Neural progenitor cell (in vitro differentiated cells): Measurements from ENCODE around the gene VWA8. TPM values are rescaled to one million over a fixed set of nuclear protein-coding genes. Genes with fewer than 3 reads are reported as not detected.

Experiments used
- DNase-seq: peaks from one replicate; pipeline ENCODE4 v3.0.0-alpha.2; 2016; ENCODE audit warnings: low spot score
- H2AFZ ChIP-seq: fragments of 200-600 bp; sonication (generic); replicated peaks from 2 replicates; pipeline ENCODE4 v1.6.1; 2016; ENCODE audit warnings: antibody characterized with exemption
- H3F3A ChIP-seq: fragments of 200-600 bp; sonication (generic); 2 replicates; pipeline ENCODE4 v1.6.1; 2016; ENCODE audit warnings: antibody characterized with exemption, low read depth
- H3K27ac ChIP-seq: fragments of 200-600 bp; sonication (generic); 2 replicates; pipeline ENCODE4 v1.5.1; 2016; ENCODE audit warnings: mild to moderate bottlenecking
- H3K27me3 ChIP-seq: fragments of 200-600 bp; sonication (generic); 2 replicates; pipeline ENCODE4 v1.6.1; 2016; ENCODE audit warnings: mild to moderate bottlenecking, moderate library complexity
- H3K36me3 ChIP-seq: fragments of 200-600 bp; sonication (generic); 2 replicates; pipeline ENCODE4 v1.5.1; 2016
- H3K4me1 ChIP-seq: fragments of 200-600 bp; sonication (generic); 2 replicates; pipeline ENCODE4 v1.6.1; 2016; ENCODE audit warnings: mixed run types
- H3K4me2 ChIP-seq: fragments of 200-600 bp; sonication (generic); 2 replicates; pipeline ENCODE4 v1.6.1; 2016
- H3K4me3 ChIP-seq: fragments of 200-600 bp; sonication (generic); 2 replicates; pipeline ENCODE4 v1.5.1; 2016
- H3K79me2 ChIP-seq: fragments of 200-600 bp; sonication (generic); 2 replicates; pipeline ENCODE4 v1.6.1; 2016; ENCODE audit warnings: low read depth
- H3K9ac ChIP-seq: fragments of 200-600 bp; sonication (generic); 2 replicates; pipeline ENCODE4 v1.6.1; 2016
- H3K9me3 ChIP-seq: fragments of 200-600 bp; sonication (generic); 2 replicates; pipeline ENCODE4 v1.5.1; 2016; ENCODE audit warnings: low read depth
- H4K20me1 ChIP-seq: fragments of 200-600 bp; sonication (generic); 2 replicates; pipeline ENCODE4 v1.6.1; 2016; ENCODE audit warnings: low read depth
- H3K27ac Mint-ChIP-seq: 3 replicates; pipeline ENCODE4 v1.8.0; 2021; ENCODE audit warnings: mixed read lengths
- H3K27me3 Mint-ChIP-seq: 2 replicates; pipeline ENCODE4 v1.8.0; 2022; ENCODE audit warnings: low read depth, mild to moderate bottlenecking, inconsistent platforms, moderate library complexity, mixed read lengths; ENCODE audit not compliant: insufficient read depth
- H3K36me3 Mint-ChIP-seq: 3 replicates; pipeline ENCODE4 v1.8.0; 2021; ENCODE audit warnings: mixed read lengths
- H3K4me1 Mint-ChIP-seq: 3 replicates; pipeline ENCODE4 v1.8.0; 2021; ENCODE audit warnings: mixed read lengths
- H3K4me3 Mint-ChIP-seq: 3 replicates; pipeline ENCODE4 v1.8.0; 2021; ENCODE audit warnings: mild to moderate bottlenecking, moderate library complexity, mixed read lengths
- H3K9me3 Mint-ChIP-seq: 3 replicates; pipeline ENCODE4 v1.8.0; 2020; ENCODE audit warnings: mixed read lengths
- EZH2 ChIP-seq: fragments of 200-600 bp; sonication (generic); IDR thresholded peaks from 2 replicates; pipeline ENCODE4 v1.6.1; 2017; ENCODE audit warnings: antibody characterized with exemption, mild to moderate bottlenecking, moderate library complexity
- EZH2phosphoT487 ChIP-seq: fragments of 200-600 bp; sonication (generic); IDR thresholded peaks from 2 replicates; pipeline ENCODE4 v1.6.1; 2017; ENCODE audit warnings: antibody characterized with exemption
- total RNA-seq: library from RNA; depleted of rRNA; stranded (reverse); fragments of >200 nt; gene quantifications from 2 replicates; pipeline ENCODE4 v1.2.3, GENCODE V29; 2015; ENCODE audit warnings: low replicate concordance
- TF ChIP-seq, protein P1 (sequence below): fragments of 200-600 bp; sonication (generic); IDR thresholded peaks from 2 replicates; pipeline ENCODE4 v1.5.1; 2017; ENCODE audit warnings: antibody characterized with exemption, mild to moderate bottlenecking

VWA8 gene
- total RNA-seq, 1 donor from 2014 or later, result 12.6 TPM

DNA sequence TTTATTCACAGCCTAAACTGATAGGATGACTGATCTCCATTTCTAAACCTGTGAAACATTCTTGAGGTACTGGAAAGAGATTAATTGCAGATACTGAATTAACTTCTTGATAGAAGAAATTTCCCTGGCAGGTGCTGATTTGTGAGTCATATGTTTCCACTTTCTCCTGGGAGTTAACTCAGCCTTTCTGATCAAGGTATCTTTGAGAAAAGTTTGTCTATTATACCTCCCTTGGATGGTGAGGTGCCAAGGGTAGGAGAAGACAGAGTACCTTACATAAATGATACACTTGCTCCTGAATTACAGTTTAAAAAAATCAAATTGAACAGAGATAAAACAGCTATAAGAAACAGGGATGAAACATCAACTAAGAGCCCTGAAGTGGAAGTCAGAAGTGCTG lies 380.6 kb downstream of the VWA8 start:
- Histone ChIP-seq H3K27ac (no peak overlapping the region), H2AFZ (no peak overlapping the region), H3K36me3 (no peaks in the 10 kb centered on the region), H3K27me3 (no peaks in the 10 kb centered on the region), H3K4me1 (peaks cover 5% of the 10 kb centered on the region), H3K9me3 (no peaks in the 10 kb centered on the region), H3K4me3 (no peak overlapping the region), H3F3A (no peaks in the 10 kb centered on the region), H4K20me1 (no peaks in the 10 kb centered on the region), H3K79me2 (no peaks in the 10 kb centered on the region), H3K4me2 (no peak overlapping the region), H3K9ac (no peak overlapping the region)
- TF ChIP-seq, protein P1, sequence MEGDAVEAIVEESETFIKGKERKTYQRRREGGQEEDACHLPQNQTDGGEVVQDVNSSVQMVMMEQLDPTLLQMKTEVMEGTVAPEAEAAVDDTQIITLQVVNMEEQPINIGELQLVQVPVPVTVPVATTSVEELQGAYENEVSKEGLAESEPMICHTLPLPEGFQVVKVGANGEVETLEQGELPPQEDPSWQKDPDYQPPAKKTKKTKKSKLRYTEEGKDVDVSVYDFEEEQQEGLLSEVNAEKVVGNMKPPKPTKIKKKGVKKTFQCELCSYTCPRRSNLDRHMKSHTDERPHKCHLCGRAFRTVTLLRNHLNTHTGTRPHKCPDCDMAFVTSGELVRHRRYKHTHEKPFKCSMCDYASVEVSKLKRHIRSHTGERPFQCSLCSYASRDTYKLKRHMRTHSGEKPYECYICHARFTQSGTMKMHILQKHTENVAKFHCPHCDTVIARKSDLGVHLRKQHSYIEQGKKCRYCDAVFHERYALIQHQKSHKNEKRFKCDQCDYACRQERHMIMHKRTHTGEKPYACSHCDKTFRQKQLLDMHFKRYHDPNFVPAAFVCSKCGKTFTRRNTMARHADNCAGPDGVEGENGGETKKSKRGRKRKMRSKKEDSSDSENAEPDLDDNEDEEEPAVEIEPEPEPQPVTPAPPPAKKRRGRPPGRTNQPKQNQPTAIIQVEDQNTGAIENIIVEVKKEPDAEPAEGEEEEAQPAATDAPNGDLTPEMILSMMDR, result no peak
- TF ChIP-seq EZH2phosphoT487 (no peak), EZH2 (no peak)
- no peak for DNase-seq
- peaks cover 5% of the 10 kb centered on the region for H3K4me1 Mint-ChIP-seq
- no peak overlapping the region for H3K27ac Mint-ChIP-seq
- H3K36me3 Mint-ChIP-seq, result peaks cover 27% of the 10 kb centered on the region
- no peaks in the 10 kb centered on the region for H3K27me3 Mint-ChIP-seq
- no peak overlapping the region for H3K4me3 Mint-ChIP-seq
- H3K9me3 Mint-ChIP-seq, result no peaks in the 10 kb centered on the region

DNA sequence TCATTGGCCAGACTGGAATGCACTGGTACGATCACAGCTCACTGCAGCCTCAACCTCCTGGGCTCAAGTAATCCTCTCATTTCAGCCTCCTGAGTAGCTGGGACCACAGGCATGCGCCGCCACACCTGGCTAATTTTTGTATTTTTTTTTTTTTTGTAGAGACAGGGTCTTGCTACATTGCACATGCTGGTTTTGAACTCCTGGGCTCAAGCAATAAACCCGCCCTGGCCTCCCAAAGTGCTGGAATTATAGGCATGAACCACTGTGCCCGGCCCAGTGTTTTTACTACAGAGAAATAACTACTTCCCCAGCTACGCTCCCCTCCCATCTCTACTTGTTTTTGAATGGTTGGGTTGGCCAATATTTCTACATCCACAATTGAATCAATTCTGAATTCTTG lies 381.0 kb downstream of the VWA8 start:
- Histone ChIP-seq H3K4me2 (no peak overlapping the region), H3K9ac (no peak overlapping the region), H3K79me2 (no peaks in the 10 kb centered on the region), H2AFZ (no peak overlapping the region), H3K4me1 (peaks cover 5% of the 10 kb centered on the region), H3K36me3 (no peaks in the 10 kb centered on the region), H3K4me3 (no peak overlapping the region), H4K20me1 (no peaks in the 10 kb centered on the region), H3F3A (no peaks in the 10 kb centered on the region), H3K27ac (no peak overlapping the region), H3K9me3 (no peaks in the 10 kb centered on the region), H3K27me3 (no peaks in the 10 kb centered on the region)
- peaks cover 1% of the 10 kb centered on the region for H3K9me3 Mint-ChIP-seq
- no peak overlapping the region for H3K27ac Mint-ChIP-seq
- H3K4me3 Mint-ChIP-seq, result no peak overlapping the region
- TF ChIP-seq EZH2phosphoT487 (no peak), EZH2 (no peak)
- peaks cover 29% of the 10 kb centered on the region for H3K36me3 Mint-ChIP-seq
- H3K4me1 Mint-ChIP-seq, result peaks cover 5% of the 10 kb centered on the region
- H3K27me3 Mint-ChIP-seq, result no peaks in the 10 kb centered on the region
- no peak for DNase-seq

DNA sequence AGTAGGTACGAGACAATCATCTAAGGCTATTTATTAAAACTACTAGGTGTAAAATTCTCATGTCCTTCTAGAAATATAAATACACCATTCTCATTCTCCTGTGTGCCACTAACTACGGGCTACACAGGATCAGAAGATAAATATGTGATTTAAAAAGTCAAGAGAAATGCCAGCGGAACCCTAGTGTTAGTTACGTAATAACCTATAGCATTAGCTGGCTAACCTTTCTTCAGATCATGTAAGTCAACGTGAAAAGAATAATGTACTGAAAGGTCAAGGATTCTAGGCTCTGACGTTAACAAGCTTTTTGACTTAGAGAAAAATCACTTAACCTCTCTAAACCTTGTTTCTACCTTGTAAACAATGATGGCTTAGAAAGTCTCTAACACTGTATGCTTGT lies 381.7 kb downstream of the VWA8 start:
- H3F3A ChIP-seq, result no peaks in the 10 kb centered on the region
- Mint-ChIP-seq H3K9me3 (peaks cover 8% of the 10 kb centered on the region), H3K27me3 (no peaks in the 10 kb centered on the region), H3K27ac (no peak overlapping the region), H3K36me3 (peaks cover 36% of the 10 kb centered on the region), H3K4me1 (peaks cover 5% of the 10 kb centered on the region), H3K4me3 (no peak overlapping the region)
- H4K20me1 ChIP-seq, result no peaks in the 10 kb centered on the region
- H3K4me2 ChIP-seq, result no peak overlapping the region
- H2AFZ ChIP-seq, result no peak overlapping the region
- no peak overlapping the region for H3K9ac ChIP-seq
- H3K9me3 ChIP-seq, result no peaks in the 10 kb centered on the region
- H3K79me2 ChIP-seq, result no peaks in the 10 kb centered on the region
- peaks cover 5% of the 10 kb centered on the region for H3K4me1 ChIP-seq
- DNase-seq, result no peak
- H3K4me3 ChIP-seq, result no peak overlapping the region
- H3K36me3 ChIP-seq, result peaks cover under 1% of the 10 kb centered on the region
- TF ChIP-seq EZH2, result no peak
- TF ChIP-seq, protein P1, result no peak
- TF ChIP-seq EZH2phosphoT487, result no peak
- H3K27me3 ChIP-seq, result no peaks in the 10 kb centered on the region
- no peak overlapping the region for H3K27ac ChIP-seq

DNA sequence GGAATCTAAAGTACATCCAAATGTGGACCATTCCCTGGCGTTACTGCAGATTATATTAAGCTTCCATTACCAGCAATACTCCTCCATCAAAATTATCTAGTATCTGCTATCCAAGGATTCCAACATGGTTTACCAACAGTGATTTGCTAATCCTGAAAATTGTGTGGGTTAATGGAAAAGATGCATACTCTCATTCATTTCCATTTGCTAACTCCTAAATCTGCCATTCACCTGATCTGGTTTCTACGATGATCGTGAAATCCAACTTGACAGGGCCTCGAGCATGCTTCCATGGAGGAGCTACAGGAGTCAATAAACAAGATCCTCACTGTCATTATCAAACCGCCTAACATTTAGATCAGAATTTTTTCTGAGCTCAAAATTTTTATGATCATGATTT lies 382.5 kb downstream of the VWA8 start:
- Histone ChIP-seq H3K4me3 (no peak overlapping the region), H3K79me2 (no peaks in the 10 kb centered on the region), H3K4me1 (peaks cover 5% of the 10 kb centered on the region), H3K9me3 (no peaks in the 10 kb centered on the region), H3K27me3 (no peaks in the 10 kb centered on the region), H3F3A (no peaks in the 10 kb centered on the region), H4K20me1 (no peaks in the 10 kb centered on the region), H3K27ac (no peak overlapping the region), H3K4me2 (no peak overlapping the region), H3K36me3 (peaks cover 3% of the 10 kb centered on the region), H2AFZ (no peak overlapping the region), H3K9ac (no peak overlapping the region)
- Mint-ChIP-seq H3K27ac (no peak overlapping the region), H3K4me3 (no peak overlapping the region), H3K36me3 (peaks cover 35% of the 10 kb centered on the region), H3K4me1 (peaks cover 5% of the 10 kb centered on the region), H3K9me3 (peaks cover 9% of the 10 kb centered on the region), H3K27me3 (no peaks in the 10 kb centered on the region)
- no peak for TF ChIP-seq EZH2
- TF ChIP-seq EZH2phosphoT487, result no peak
- TF ChIP-seq, protein P1, result no peak
- no peak for DNase-seq
